Stimulated activated CD8-positive, alpha-beta memory T cell treated with anti-CD3 and anti-CD28 coated beads, Interleukin-7, amount 100 ng/mL, for 1 hour (primary cell): ENCODE results near the gene IFI30.

ENCODE experiments used
- DNase-seq, 2 donors: peaks; one replicate each; pipeline ENCODE4 v3.0.0-alpha.2; 2020; ENCODE audit warnings: low read depth in 2 of 2

The IFI30 gene

DNA sequence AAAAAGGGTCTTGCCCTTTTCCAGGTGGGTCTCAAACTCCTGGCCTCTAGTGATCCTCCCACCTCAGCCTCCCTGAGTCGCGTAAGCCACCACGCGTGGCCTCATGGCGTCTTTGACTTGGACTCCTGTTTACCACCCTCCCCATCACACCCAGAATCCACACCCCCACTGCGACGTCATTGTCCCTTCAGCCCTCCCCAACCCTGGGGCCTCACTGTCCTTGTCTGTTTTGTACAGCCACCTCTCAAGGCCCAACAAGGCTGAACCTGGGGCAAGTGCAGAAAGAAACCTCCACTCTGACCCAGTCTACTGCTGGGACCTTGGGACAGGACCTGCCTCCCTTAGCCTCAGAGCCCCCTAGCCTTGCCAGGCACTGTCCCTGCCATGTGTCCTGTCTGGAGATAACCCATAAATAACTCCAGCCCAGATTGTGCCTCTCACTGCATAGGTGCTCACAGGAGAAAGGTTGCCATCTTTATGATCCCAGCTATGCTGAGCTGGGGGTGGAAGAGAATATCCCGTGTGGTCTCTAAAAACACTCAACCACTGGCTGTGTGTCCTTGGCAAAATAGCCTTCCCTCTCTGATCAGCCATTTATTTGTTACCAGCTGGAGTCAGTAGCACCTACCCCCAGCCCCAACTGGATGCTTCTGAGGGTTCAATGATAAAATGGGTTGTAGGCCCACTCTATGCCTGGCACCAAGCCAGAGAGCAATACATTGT lies 1.8 kb upstream of the IFI30 start:
- no peak for DNase-seq

DNA sequence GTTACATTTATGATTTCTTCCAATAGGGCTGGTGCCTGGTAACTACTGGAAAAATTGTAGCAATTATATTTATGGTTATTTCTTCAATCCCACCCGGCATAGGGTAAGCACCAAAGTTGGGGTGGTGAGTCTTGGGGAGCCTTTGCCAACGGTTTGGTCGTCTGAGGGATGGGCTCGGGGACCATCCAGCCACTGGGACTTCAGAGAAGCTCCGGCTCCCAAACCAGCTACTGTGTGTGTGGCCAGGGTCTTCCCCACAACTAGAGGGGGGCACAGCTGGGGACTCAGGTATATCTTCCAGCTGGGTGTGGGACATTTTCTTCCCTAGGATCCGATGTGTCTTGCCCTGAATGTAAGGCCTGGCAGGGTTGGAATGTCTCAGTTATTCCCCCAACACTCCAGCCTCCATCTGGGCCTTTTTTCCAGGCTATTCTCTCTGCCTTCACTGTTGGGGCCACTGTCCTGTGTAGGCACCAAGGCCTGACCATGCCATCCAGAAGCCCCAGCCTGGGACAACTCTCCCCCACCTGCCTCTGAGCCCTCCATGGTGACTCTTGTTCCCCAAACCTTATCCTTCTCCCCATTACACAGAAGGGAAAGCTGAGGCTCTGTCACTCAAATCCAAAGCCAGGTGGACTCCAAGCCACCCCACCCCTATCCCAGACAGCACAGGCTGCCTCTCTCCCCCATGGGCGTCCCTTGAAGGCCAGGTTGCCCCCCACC lies 1.1 kb upstream of the IFI30 start:
- DNase-seq, result no peak

- no peak for DNase-seq
Measured at GRCh38 chr19:18173054-18173571, 500 bp upstream of the IFI30 start.

DNA sequence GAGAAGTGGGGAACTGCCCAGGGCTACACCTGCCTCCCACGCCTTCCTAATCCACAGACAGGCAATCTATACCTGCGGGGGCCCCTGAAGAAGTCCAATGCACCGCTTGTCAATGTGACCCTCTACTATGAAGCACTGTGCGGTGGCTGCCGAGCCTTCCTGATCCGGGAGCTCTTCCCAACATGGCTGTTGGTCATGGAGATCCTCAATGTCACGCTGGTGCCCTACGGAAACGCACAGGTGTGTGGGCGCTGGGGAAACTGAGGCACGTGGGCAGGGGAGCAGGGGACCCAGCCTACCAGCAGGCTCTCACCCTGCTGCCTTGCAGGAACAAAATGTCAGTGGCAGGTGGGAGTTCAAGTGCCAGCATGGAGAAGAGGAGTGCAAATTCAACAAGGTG lies 1.4 kb downstream of the IFI30 start:
- DNase-seq, result no peak

- DNase-seq, result no peak
Measured at GRCh38 chr19:18176367-18177310, 3.0 kb downstream of the IFI30 start.

- DNase-seq, result no peak
Measured at GRCh38 chr19:18179957-18180356, 6.3 kb downstream of the IFI30 start.

GRCh38 chr19:18183529-18183928 lies 9.9 kb downstream of the IFI30 start:
- DNase-seq, result no peak

GRCh38 chr19:18185538-18185937 lies 11.9 kb downstream of the IFI30 start:
- DNase-seq, result no peak

DNA sequence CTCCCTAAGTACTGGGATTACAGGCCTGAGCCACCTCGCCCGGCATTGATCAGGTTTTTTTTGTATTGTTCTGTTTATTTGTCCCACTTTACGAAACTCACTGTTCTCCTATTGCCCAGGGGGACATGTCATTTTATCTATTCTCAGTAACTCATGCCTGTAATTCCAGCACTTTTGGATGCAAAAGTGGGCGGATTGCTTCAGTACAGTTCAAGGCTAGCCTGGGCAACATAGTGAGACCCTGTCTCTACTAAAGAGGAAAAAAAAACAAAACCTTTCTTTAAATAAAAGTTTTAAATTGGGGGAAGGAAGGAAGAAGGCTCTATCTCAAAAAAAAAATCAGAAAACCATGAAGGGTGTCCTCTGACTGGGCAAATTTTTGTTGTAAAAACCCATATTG lies 16.7 kb downstream of the IFI30 start:
- DNase-seq, result no peak

- no peak for DNase-seq
Measured at GRCh38 chr19:18191640-18192062, 18.0 kb downstream of the IFI30 start.

DNA sequence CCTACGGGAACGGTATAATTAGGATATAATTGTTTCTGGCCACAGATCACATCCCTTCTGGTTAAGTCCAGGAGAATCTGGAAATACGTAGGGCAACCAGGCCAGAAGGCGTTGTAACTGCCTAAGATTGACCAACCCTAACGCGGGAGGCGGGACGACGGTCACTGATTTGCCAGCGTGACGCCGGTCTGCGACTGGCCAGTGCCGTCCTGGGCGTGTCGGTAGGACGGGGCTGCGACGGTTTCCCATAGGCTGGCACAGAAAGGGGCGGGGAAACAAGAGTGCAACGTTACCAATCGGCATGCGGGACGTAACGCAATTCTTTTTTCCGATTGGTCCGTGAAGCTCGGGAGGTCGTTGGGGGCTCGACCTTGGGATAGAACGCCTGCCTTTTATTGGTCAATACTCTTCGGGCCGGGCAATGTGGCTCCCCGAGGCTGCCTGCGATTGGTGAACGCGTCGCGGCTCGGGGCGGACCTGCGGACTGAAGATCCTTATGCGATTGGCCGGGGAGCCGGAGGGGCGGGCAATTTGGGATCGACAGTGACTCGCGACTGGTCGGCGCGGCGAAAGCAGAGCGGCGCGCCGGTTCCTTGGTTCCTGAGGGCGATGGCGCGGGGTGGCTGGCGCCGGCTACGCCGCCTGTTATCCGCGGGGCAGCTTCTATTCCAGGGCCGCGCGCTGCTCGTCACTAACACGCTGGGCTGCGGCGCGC lies 19.2 kb downstream of the IFI30 start, which contains the start of gene MPV17L2:
TSS of gene MPV17L2 (plus strand) at position 546 of the 715 bp plus-strand sequence. CDS start at position 610, 64 bp downstream.
- DNase-seq, result peak; percentile 94 to 95

DNA sequence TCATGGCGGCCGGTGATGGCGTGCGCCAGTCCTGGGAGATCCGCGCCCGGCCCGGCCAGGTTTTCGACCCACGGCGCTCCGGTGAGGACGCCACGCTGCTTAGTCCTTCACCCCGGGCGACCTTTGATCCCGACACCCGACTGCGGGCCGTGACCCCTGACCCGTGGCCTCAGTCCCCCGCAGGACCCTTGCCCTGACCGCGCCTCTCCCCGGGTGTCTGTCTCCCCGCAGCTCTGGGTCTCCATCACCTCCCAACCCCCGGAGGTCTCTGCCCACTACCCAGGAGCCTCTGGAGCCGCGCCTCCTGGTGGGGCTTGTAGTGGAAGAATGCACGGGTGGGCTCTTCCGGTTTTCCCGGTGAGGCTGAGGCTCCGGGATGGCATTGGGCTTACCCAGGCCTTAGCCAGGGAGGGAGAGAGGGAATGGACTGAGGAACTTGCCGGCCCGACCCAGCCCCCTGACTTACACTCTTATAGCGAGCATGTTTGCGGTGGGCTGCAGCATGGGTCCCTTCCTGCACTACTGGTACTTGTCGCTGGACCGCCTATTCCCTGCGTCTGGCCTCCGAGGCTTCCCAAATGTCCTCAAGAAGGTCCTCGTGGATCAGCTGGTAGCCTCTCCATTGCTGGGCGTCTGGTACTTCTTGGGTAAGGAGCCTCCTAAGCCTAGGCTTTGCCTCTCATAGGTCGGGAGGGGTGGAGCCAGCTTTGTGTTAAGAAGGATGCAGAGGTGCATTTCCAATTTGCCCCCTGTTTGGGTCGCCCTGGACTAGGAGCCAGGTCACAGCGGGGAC lies 20.0 kb downstream of the IFI30 start:
- DNase-seq, result no peak

GRCh38 chr19:18194181-18194530 lies 20.5 kb downstream of the IFI30 start:
- no peak for DNase-seq

- no peak for DNase-seq
Measured at GRCh38 chr19:18194554-18195238, 21.1 kb downstream of the IFI30 start.

- no peak for DNase-seq
Measured at GRCh38 chr19:18196511-18196845, 22.9 kb downstream of the IFI30 start.

DNA sequence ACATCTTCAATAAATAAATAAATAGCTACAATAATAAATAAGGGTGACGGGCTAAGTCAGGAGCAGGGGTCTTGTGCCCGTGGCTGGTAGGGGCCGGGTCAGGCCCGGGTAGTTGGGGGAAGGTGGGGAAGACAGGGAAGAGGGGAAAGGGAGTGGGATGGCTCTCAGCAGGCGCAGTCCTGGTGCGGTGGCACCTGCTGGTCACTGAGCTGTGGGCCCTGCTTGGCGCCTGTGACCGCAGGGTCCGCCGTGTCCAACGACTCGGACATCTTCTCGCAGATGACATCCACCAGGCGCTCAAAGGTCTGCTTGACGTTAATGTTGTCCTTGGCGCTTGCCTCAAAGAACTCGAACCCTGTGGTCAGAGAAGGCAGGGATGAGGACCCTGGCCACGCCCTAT lies 23.7 kb downstream of the IFI30 start:
- DNase-seq, result no peak

- DNase-seq, result no peak
Measured at GRCh38 chr19:18197941-18198340, 24.3 kb downstream of the IFI30 start.

- DNase-seq, result no peak
Measured at GRCh38 chr19:18198374-18198773, 24.8 kb downstream of the IFI30 start.

- DNase-seq, result no peak
Measured at GRCh38 chr19:18202397-18202777, 28.8 kb downstream of the IFI30 start.

GRCh38 chr19:18202778-18203407 lies 29.3 kb downstream of the IFI30 start:
- DNase-seq, result no peak
